ENCODE data around the gene IARS2. TPM values are rescaled to one million over a fixed set of nuclear protein-coding genes. Genes with fewer than 3 reads are reported as not detected.

IARS2 gene
- polyA plus RNA-seq (2012; ENCODE audit: low read depth, missing spikeins) = 41.9 TPM

DNA sequence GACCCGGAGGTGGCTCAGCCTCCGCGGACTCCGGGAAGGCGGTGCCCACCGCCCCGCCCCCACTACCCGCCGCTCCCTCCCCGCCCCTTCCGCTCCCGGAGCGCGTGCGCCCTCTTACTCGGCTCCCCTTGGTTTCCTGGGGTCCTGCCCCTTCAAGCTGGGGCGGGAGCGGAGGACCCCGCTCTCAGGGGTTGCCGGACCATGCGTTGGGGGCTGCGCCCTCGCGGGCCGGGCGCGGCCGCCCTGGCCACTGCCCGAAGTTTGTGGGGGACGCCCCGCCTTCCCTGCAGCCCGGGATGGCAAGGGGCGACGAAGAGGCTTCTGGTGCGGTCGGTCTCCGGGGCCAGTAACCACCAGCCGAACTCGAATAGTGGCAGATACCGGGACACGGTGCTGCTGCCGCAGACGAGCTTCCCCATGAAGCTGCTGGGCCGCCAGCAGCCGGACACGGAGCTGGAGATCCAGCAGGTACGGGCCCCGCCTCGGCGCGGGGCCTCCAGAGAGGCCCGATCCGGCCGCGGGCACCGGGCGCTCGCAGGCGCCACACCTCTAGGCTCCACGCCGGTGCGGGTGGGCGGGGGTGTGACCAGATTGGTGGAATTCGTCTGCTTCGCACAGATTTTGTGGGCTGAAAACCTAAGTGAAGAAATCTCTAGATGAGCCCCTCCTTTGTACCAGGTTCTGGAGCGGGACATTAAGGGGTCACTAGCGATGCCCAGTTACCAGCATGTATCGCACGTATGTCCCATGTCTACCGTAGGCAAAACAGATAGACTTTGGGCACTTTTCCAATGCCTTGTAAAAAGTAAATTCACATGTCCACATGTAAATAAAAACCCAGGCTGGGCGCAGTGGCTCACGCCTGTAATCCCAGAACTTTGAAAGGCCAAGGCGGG, at the start of gene IARS2:
Gene IARS2, plus strand, starts transcription at position 117 of the 896 bp plus-strand sequence. Its CDS starts 85 bp downstream, at position 202.
- FAIRE-seq = peak; percentile 74
- TF ChIP-seq POU2F2 (IDR thresholded peaks at IDR 0.05; ENCODE audit: low read depth, low read length) (no peak), PAX5 (IDR thresholded peaks at IDR 0.05; ENCODE audit: insufficient read depth, low read length, severe bottlenecking) (no peak), SPI1 (IDR thresholded peaks at IDR 0.05; ENCODE audit: low read depth, low read length) (no peak), POLR2AphosphoS5 (IDR thresholded peaks at IDR 0.05; ENCODE audit: low read depth, low read length) (no peak), POLR2A (IDR thresholded peaks at IDR 0.05; ENCODE audit: low read depth, low read length) (no peak; the same call in 1 of the 2 replicates), TAF1 (IDR thresholded peaks at IDR 0.05; ENCODE audit: low read depth, low read length) (no peak)
- peak; percentile 82 for DNase-seq (ENCODE audit: insufficient read length, low spot score)

DNA sequence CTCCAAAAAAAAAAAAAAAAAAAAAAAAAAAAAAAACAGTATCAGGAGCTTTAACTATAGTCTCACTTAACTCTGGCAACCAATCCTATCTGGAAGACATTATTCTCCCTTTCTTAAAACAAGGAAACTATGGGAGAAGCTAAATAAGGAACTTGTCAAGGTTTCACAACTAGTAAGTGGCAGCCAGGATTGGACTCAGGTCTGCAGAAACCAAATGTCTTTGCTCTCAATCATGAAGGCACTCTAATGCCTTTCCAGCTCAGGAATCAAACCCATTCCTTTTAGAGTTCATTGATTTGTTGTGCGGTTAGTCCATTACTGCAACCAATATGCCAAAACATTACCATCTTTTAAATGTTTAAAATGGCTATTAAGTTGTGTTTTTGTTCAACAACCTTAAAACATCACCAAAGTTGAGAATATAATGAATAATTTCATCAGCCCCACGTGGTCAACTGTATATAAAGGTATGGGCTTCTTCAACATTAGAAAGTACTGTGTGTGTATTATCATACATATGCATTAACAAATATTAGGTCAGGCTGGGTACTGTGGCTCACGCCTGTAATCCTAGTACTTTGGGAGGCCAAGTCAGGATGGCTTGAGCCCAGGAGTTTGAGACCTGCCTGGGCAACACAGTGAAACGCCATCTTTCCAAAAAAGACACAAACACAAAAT, 49.1 kb upstream of the IARS2 start:
- no peak for TF ChIP-seq TAF1 (IDR thresholded peaks at IDR 0.05; ENCODE audit: low read depth, low read length)
- TF ChIP-seq SPI1 (IDR thresholded peaks at IDR 0.05; ENCODE audit: low read depth, low read length) = no peak
- no peak for TF ChIP-seq POLR2AphosphoS5 (IDR thresholded peaks at IDR 0.05; ENCODE audit: low read depth, low read length)
- no peak for TF ChIP-seq POU2F2 (IDR thresholded peaks at IDR 0.05; ENCODE audit: low read depth, low read length)
- no peak for TF ChIP-seq POLR2A (IDR thresholded peaks at IDR 0.05; ENCODE audit: low read depth, low read length)
- TF ChIP-seq PAX5 (IDR thresholded peaks at IDR 0.05; ENCODE audit: insufficient read depth, low read length, severe bottlenecking) = no peak
- DNase-seq (ENCODE audit: insufficient read length, low spot score) (no peak), FAIRE-seq (no peak)

DNA sequence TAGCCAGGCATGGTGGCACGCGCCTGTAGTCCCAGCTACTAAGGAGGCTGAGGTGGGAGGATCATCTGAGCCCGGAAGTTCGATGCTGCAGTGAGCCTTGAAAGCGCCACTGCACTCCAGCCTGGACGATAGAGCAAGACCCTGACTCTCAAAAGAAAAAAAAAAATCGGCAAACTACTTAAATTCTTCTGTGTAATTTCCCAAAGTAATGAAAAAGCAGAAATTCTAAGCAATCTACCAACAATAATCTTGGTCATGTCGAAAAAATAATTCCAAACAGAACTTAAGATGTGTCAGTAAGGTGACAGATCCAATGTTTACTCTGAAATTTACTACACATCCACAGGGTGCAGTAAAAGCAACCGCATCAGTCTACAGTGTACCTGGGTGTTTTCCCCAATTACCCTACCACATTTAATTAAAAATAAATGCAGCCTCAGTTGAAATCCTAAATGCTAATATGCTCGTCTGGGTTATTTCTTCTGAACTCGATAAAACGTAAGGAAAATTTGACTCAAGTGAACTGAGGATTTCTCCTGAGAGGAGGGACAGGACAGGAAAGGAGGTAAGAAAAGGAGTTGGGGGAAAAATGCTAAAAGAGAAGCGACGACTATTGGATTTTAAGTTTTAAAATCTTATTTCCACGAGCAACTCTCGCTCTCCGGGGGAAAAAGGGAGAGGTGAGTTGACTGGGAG, 48.4 kb upstream of the IARS2 start:
- peak; percentile 9 for FAIRE-seq
- TF ChIP-seq TAF1 (IDR thresholded peaks at IDR 0.05; ENCODE audit: low read depth, low read length) (no peak), POU2F2 (IDR thresholded peaks at IDR 0.05; ENCODE audit: low read depth, low read length) (no peak), SPI1 (IDR thresholded peaks at IDR 0.05; ENCODE audit: low read depth, low read length) (no peak), PAX5 (IDR thresholded peaks at IDR 0.05; ENCODE audit: insufficient read depth, low read length, severe bottlenecking) (no peak), POLR2AphosphoS5 (IDR thresholded peaks at IDR 0.05; ENCODE audit: low read depth, low read length) (no peak), POLR2A (IDR thresholded peaks at IDR 0.05; ENCODE audit: low read depth, low read length) (no peak)
- no peak for DNase-seq (ENCODE audit: insufficient read length, low spot score)

DNA sequence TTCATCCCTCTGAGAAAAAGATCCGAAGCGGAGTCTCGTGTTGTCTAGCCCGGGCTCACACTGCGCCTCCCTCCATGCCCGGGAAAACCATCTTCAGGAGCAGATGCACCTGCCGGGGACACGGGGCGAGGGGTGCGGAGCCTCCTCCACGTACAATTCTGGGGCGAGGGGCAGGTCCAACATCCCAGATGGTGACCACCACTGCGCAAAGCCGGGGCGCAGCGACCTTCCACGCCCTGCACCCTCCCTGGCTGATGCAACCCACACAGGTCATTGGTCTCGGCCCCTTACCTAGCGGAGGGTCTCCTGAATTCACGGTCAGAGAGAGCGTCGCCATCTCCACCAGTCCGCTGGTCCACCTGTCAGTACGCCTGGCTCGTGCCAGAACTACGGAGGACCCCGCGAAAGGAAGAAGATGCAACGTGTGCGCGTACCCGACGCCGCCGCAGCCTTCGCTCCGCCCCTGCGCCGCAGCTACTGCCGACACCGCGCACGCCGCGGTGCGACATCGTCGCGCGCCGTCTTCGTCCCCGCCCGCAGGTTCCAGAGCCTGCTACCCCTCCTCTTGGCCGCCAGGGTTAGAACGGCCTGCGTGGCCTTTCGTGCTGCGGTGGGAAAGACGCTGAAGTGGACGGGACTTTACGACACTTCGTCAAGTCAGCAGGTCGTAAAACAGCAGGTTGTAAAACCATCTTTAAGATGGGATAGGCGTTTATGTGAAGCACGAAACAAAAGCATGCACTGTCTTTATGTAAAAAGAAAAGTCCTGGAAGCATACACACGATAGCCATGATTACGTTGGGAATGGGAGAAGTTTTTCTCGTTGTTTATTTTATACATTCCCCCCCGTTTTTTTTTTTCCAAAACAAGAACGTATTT, 47.6 kb upstream of the IARS2 start, which contains the start of gene EPRS1:
Gene EPRS1, minus strand, starts transcription at position 454 of the 879 bp plus-strand sequence. Its CDS starts 117 bp downstream, at position 337.
- TF ChIP-seq SPI1 (IDR thresholded peaks at IDR 0.05; ENCODE audit: low read depth, low read length) (no peak), POLR2A (IDR thresholded peaks at IDR 0.05; ENCODE audit: low read depth, low read length) (peak; percentile 82), POLR2AphosphoS5 (IDR thresholded peaks at IDR 0.05; ENCODE audit: low read depth, low read length) (peak; percentile 77), POU2F2 (IDR thresholded peaks at IDR 0.05; ENCODE audit: low read depth, low read length) (peak; percentile 12; the same call in 1 of the 2 replicates), PAX5 (IDR thresholded peaks at IDR 0.05; ENCODE audit: insufficient read depth, low read length, severe bottlenecking) (no peak), TAF1 (IDR thresholded peaks at IDR 0.05; ENCODE audit: low read depth, low read length) (peak; percentile 59; the same call in 1 of the 2 replicates)
- peak; percentile 100 for FAIRE-seq
- DNase-seq (ENCODE audit: insufficient read length, low spot score) = peak; percentile 81

DNA sequence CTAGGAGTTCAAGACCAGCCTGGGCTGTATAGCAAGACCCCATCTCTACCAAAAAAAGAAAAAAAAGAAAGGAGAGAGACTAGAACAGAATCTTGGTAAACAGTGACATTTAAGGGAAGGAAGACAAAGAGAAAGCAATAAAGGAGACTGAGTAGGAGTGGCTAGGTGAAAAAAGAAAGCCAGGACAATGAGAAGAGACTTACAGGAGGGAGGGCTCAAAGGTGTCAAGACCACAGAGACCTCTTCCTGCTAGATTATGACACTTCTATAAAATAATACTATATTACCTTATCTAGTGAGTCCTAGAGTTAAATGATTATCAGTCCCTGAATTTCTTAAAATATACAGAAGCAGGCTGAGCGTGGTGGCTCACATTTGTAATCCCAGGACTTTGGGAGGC, 37.6 kb upstream of the IARS2 start:
- FAIRE-seq (no peak), DNase-seq (ENCODE audit: insufficient read length, low spot score) (no peak)
- no peak for TF ChIP-seq POLR2A (IDR thresholded peaks at IDR 0.05; ENCODE audit: low read depth, low read length)
- TF ChIP-seq POLR2AphosphoS5 (IDR thresholded peaks at IDR 0.05; ENCODE audit: low read depth, low read length) = no peak
- TF ChIP-seq POU2F2 (IDR thresholded peaks at IDR 0.05; ENCODE audit: low read depth, low read length) = no peak
- TF ChIP-seq PAX5 (IDR thresholded peaks at IDR 0.05; ENCODE audit: insufficient read depth, low read length, severe bottlenecking) = no peak
- TF ChIP-seq TAF1 (IDR thresholded peaks at IDR 0.05; ENCODE audit: low read depth, low read length) = no peak
- no peak for TF ChIP-seq SPI1 (IDR thresholded peaks at IDR 0.05; ENCODE audit: low read depth, low read length)

DNA sequence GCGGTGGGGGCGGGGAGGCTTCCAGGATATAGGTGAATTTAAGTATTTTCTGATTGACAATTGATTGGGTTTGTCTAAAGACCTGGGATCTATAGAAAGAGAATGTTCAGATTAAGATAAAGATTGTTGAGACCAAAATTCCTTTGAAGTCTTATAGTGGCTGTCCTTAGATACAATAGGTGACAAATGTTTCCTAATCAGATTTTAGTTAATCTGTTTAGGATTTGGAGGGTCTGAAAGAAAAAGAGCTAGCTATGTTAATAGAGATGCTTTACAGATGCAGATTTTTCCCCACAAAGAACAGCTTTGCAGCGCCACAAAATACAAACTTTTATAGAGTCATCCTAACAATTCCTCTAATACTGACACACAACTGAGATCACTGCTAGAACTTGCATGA, 33.1 kb upstream of the IARS2 start:
- TF ChIP-seq PAX5 (IDR thresholded peaks at IDR 0.05; ENCODE audit: insufficient read depth, low read length, severe bottlenecking) = no peak
- no peak for TF ChIP-seq TAF1 (IDR thresholded peaks at IDR 0.05; ENCODE audit: low read depth, low read length)
- TF ChIP-seq SPI1 (IDR thresholded peaks at IDR 0.05; ENCODE audit: low read depth, low read length) = no peak
- no peak for TF ChIP-seq POLR2AphosphoS5 (IDR thresholded peaks at IDR 0.05; ENCODE audit: low read depth, low read length)
- no peak for TF ChIP-seq POU2F2 (IDR thresholded peaks at IDR 0.05; ENCODE audit: low read depth, low read length)
- TF ChIP-seq POLR2A (IDR thresholded peaks at IDR 0.05; ENCODE audit: low read depth, low read length) = no peak
- FAIRE-seq (no peak), DNase-seq (ENCODE audit: insufficient read length, low spot score) (no peak)

DNA sequence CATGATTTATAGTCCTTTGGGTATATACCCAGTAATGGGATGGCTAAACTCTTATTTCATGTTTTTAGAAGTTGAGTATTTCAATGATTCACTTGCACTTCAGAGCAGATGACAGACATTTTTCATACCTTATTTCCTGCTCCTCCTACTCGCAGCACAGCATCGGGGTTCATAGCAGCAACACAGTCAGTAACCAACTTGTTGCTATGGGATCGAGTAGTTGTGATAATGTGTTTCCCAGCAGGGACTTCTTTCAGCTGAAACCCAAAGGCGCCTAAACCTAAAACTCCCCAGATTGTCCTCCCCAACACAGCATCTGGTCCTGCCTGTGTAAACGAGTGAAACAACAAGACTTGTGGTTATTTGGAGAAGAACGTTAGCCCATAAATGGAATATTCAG, 31.3 kb upstream of the IARS2 start:
- no peak for DNase-seq (ENCODE audit: insufficient read length, low spot score)
- TF ChIP-seq TAF1 (IDR thresholded peaks at IDR 0.05; ENCODE audit: low read depth, low read length) (no peak), POU2F2 (IDR thresholded peaks at IDR 0.05; ENCODE audit: low read depth, low read length) (no peak)
- FAIRE-seq = no peak
